ENCODE data around the gene CD83. TPM values are rescaled to one million over a fixed set of nuclear protein-coding genes. Genes with fewer than 3 reads are reported as not detected.

CD83 gene
- total RNA-seq, 1 donor from 2014 or later = 1.0 TPM

DNA sequence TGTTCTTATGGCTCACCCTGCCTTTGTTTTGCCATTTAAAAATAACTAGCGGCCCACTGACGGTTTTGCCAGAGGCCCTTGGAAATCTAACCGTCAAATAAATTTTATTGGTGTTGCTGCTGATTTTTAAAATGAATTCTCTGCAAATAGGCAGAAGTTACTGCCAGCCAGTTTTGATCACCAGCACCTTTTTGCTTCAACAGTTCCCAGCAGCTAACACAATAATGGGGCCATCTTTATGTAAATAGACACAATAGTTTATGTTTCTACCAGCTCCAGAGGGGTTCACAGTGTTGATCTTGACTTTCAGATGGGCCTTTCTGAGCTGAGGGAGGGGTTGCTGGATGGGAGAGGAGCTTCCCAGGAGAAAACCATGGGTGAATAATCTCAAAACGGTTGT, 11.2 kb downstream of the CD83 start:
- no peaks in the 10 kb centered on the region for H3K36me3 Mint-ChIP-seq (ENCODE audit: low read depth)
- no peaks in the 10 kb centered on the region for H3K9me3 Mint-ChIP-seq (ENCODE audit: low read depth)
- TF ChIP-seq, protein P1, sequence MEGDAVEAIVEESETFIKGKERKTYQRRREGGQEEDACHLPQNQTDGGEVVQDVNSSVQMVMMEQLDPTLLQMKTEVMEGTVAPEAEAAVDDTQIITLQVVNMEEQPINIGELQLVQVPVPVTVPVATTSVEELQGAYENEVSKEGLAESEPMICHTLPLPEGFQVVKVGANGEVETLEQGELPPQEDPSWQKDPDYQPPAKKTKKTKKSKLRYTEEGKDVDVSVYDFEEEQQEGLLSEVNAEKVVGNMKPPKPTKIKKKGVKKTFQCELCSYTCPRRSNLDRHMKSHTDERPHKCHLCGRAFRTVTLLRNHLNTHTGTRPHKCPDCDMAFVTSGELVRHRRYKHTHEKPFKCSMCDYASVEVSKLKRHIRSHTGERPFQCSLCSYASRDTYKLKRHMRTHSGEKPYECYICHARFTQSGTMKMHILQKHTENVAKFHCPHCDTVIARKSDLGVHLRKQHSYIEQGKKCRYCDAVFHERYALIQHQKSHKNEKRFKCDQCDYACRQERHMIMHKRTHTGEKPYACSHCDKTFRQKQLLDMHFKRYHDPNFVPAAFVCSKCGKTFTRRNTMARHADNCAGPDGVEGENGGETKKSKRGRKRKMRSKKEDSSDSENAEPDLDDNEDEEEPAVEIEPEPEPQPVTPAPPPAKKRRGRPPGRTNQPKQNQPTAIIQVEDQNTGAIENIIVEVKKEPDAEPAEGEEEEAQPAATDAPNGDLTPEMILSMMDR (IDR thresholded peaks at IDR 0.05) = no peak
- H3K4me1 Mint-ChIP-seq (ENCODE audit: low read depth) = no peaks in the 10 kb centered on the region
- H3K4me3 Mint-ChIP-seq (ENCODE audit: unreplicated experiment) = no peak overlapping the region
- H3K27ac Mint-ChIP-seq (ENCODE audit: unreplicated experiment) = no peak overlapping the region
- no peak for DNase-seq (ENCODE audit: low spot score)
- no peaks in the 10 kb centered on the region for H3K27me3 Mint-ChIP-seq (ENCODE audit: low read depth)

GRCh38 chr6:14129575-14129974, 12.0 kb downstream of the CD83 start:
- Mint-ChIP-seq H3K27ac (ENCODE audit: unreplicated experiment) (no peak overlapping the region), H3K4me1 (ENCODE audit: low read depth) (no peaks in the 10 kb centered on the region), H3K36me3 (ENCODE audit: low read depth) (no peaks in the 10 kb centered on the region), H3K27me3 (ENCODE audit: low read depth) (no peaks in the 10 kb centered on the region), H3K9me3 (ENCODE audit: low read depth) (no peaks in the 10 kb centered on the region), H3K4me3 (ENCODE audit: unreplicated experiment) (no peak overlapping the region)
- no peak for DNase-seq (ENCODE audit: low spot score)
- TF ChIP-seq, protein P1 (IDR thresholded peaks at IDR 0.05) = peak; percentile 84

GRCh38 chr6:14130435-14131075, 13.0 kb downstream of the CD83 start:
- Mint-ChIP-seq H3K4me1 (ENCODE audit: low read depth) (no peaks in the 10 kb centered on the region), H3K27me3 (ENCODE audit: low read depth) (no peaks in the 10 kb centered on the region), H3K36me3 (ENCODE audit: low read depth) (no peaks in the 10 kb centered on the region), H3K27ac (ENCODE audit: unreplicated experiment) (no peak overlapping the region), H3K4me3 (ENCODE audit: unreplicated experiment) (no peak overlapping the region), H3K9me3 (ENCODE audit: low read depth) (no peaks in the 10 kb centered on the region)
- no peak for DNase-seq (ENCODE audit: low spot score)
- TF ChIP-seq, protein P1 (IDR thresholded peaks at IDR 0.05) = no peak

- H3K4me3 Mint-ChIP-seq (ENCODE audit: unreplicated experiment) = no peak overlapping the region
- H3K4me1 Mint-ChIP-seq (ENCODE audit: low read depth) = no peaks in the 10 kb centered on the region
- H3K9me3 Mint-ChIP-seq (ENCODE audit: low read depth) = no peaks in the 10 kb centered on the region
- H3K27me3 Mint-ChIP-seq (ENCODE audit: low read depth) = no peaks in the 10 kb centered on the region
- no peak overlapping the region for H3K27ac Mint-ChIP-seq (ENCODE audit: unreplicated experiment)
- peaks cover 2% of the 10 kb centered on the region for H3K36me3 Mint-ChIP-seq (ENCODE audit: low read depth)
- DNase-seq (ENCODE audit: low spot score) = no peak
- TF ChIP-seq, protein P1 (IDR thresholded peaks at IDR 0.05) = no peak
Measured at GRCh38 chr6:14131579-14131978, 14.0 kb downstream of the CD83 start.

DNA sequence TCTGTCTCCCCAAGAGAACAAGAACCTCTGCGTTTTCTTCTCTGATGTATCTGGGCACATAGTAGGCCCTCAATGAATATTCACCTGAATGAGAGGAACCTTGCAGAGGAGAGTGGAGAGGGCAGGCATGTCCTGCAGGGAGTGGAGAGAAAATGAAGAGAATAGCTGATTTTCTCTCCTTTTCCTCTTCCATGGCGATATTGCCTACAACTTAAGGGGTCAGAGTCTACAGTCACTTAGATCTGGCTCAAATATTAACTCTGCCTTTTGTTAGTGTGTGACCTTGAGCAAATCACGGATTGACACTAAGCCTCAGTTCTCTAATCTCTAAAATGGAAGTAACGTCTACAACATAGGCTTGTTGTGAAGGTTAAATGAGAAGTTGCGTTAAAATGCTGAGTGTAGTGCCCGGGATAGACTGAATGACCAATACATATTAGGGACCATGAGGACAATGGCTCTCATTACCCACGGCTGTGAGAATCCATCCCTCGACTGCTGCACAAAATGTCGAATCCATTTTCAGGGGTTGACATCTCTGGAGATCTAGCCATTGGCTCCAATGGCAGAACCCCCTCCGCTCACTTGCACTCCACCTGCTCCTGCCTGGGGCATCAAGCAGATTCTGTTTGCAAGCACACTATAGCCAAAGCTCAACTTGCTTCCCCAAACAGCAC, 14.8 kb downstream of the CD83 start:
- Mint-ChIP-seq H3K36me3 (ENCODE audit: low read depth) (peaks cover 2% of the 10 kb centered on the region), H3K27me3 (ENCODE audit: low read depth) (no peaks in the 10 kb centered on the region), H3K27ac (ENCODE audit: unreplicated experiment) (no peak overlapping the region), H3K9me3 (ENCODE audit: low read depth) (no peaks in the 10 kb centered on the region), H3K4me1 (ENCODE audit: low read depth) (no peaks in the 10 kb centered on the region), H3K4me3 (ENCODE audit: unreplicated experiment) (no peak overlapping the region)
- no peak for DNase-seq (ENCODE audit: low spot score)
- TF ChIP-seq, protein P1 (IDR thresholded peaks at IDR 0.05) = no peak
